Hepatocyte (in vitro differentiated cells): ENCODE data around the gene ZBTB25. TPM values are rescaled to one million over a fixed set of nuclear protein-coding genes. Genes with fewer than 3 reads are reported as not detected.
"Not testable (repeated sequence)": the region's sequence is repeated elsewhere in the genome, so short reads cannot be mapped to it uniquely, and the experiment has no call there.

Source experiments
- DNase-seq: peaks from one replicate; pipeline ENCODE4 v3.0.0-alpha.2; 2016; ENCODE audit warnings: low spot score
- H2AFZ ChIP-seq: fragments of 200-600 bp; sonication (generic); 2 replicates; pipeline ENCODE4 v1.6.0; 2016; ENCODE audit warnings: antibody characterized with exemption, mild to moderate bottlenecking
- H3K27ac ChIP-seq: fragments of 200-600 bp; sonication (generic); 2 replicates; pipeline ENCODE4 v1.5.1; 2016; ENCODE audit warnings: mild to moderate bottlenecking
- H3K27me3 ChIP-seq: fragments of 200-600 bp; sonication (generic); 2 replicates; pipeline ENCODE4 v1.6.1; 2016
- H3K36me3 ChIP-seq: fragments of 200-600 bp; sonication (generic); replicated peaks from 2 replicates; pipeline ENCODE4 v1.5.1; 2016; ENCODE audit warnings: low read depth; ENCODE audit not compliant: insufficient read depth
- H3K4me1 ChIP-seq: fragments of 200-600 bp; sonication (generic); 2 replicates; pipeline ENCODE4 v1.5.1; 2016; ENCODE audit warnings: mild to moderate bottlenecking, moderate library complexity; ENCODE audit not compliant: insufficient read depth
- H3K4me2 ChIP-seq: fragments of 200-600 bp; sonication (generic); 2 replicates; pipeline ENCODE4 v1.6.0; 2016
- H3K4me3 ChIP-seq: fragments of 200-600 bp; sonication (generic); 2 replicates; pipeline ENCODE4 v1.5.1; 2016; ENCODE audit warnings: mild to moderate bottlenecking
- H3K79me2 ChIP-seq: fragments of 200-600 bp; sonication (generic); 2 replicates; pipeline ENCODE4 v1.6.0; 2017; ENCODE audit warnings: mild to moderate bottlenecking
- H3K9me2 ChIP-seq: fragments of 200-600 bp; sonication (generic); replicated peaks from 2 replicates; pipeline ENCODE4 v1.6.0; 2017; ENCODE audit warnings: mild to moderate bottlenecking; ENCODE audit not compliant: insufficient read depth
- H3K9me3 ChIP-seq: fragments of 200-600 bp; sonication (generic); 2 replicates; pipeline ENCODE4 v1.5.1; 2016; ENCODE audit warnings: low read depth, mild to moderate bottlenecking
- H4K20me1 ChIP-seq: fragments of 200-600 bp; sonication (generic); 2 replicates; pipeline ENCODE4 v1.6.0; 2016; ENCODE audit warnings: mild to moderate bottlenecking; ENCODE audit not compliant: insufficient read depth, poor library complexity, severe bottlenecking
- CTCF ChIP-seq: fragments of 200-600 bp; sonication (generic); IDR thresholded peaks from 2 replicates; pipeline ENCODE4 v1.5.1; 2016; ENCODE audit warnings: antibody characterized with exemption, mild to moderate bottlenecking; ENCODE audit not compliant: poor library complexity
- EZH2 ChIP-seq: fragments of 200-600 bp; sonication (generic); IDR thresholded peaks from 2 replicates; pipeline ENCODE4 v1.6.1; 2016; ENCODE audit warnings: antibody characterized with exemption, mild to moderate bottlenecking, borderline replicate concordance
- EZH2phosphoT487 ChIP-seq: fragments of 200-600 bp; sonication (generic); IDR thresholded peaks from one replicate; pipeline ENCODE4 v1.6.1; 2018; ENCODE audit warnings: antibody characterized with exemption, mild to moderate bottlenecking, low read depth, moderate library complexity; ENCODE audit not compliant: unreplicated experiment, severe bottlenecking
- WGBS: methylation state at CpG from one replicate; pipeline ENCODE4 v1.1.6; 2016; ENCODE audit warnings: low lambda C conversion rate; ENCODE audit errors: missing lambda C conversion rate; 5-methylcytosine and 5-hydroxymethylcytosine counted together
- polyA plus RNA-seq: library from polyadenylated mRNA; unstranded; fragments of >200 nt; fragmentation: Nextera tagmentation; extraction: Ambion mirVana; gene quantifications from 2 replicates; pipeline ENCODE4 v1.2.1, GENCODE V29; 2016
- total RNA-seq: library from RNA; depleted of rRNA; stranded (reverse); fragments of >200 nt; gene quantifications from 2 replicates; pipeline ENCODE4 v1.2.3, GENCODE V29; 2014

The ZBTB25 gene
- total and polyA plus RNA-seq, 2 experiments from 2014 or later, result 7.0 to 8.4 TPM

- Histone ChIP-seq H3K79me2 (peaks cover 66% of the 10 kb centered on the region), H3K9me2 (no peaks in the 10 kb centered on the region), H3K27me3 (no peaks in the 10 kb centered on the region), H3K4me2 (no peak overlapping the region), H4K20me1 (peaks cover 34% of the 10 kb centered on the region), H3K4me3 (no peak overlapping the region), H3K36me3 (no peaks in the 10 kb centered on the region), H3K27ac (no peak overlapping the region), H2AFZ (no peak overlapping the region), H3K4me1 (no peaks in the 10 kb centered on the region), H3K9me3 (no peaks in the 10 kb centered on the region)
- no peak for DNase-seq
- 95% methylated on average over 9 of the region's 9 CpGs for WGBS
- TF ChIP-seq CTCF (no peak), EZH2phosphoT487 (no peak), EZH2 (no peak)
Observed at GRCh38 chr14:64522591-64523355, 19.1 kb upstream of the ZBTB25 start.

GRCh38 chr14:64520699-64521098 is 17.1 kb upstream of the ZBTB25 start:
- Histone ChIP-seq H3K4me2 (no peak overlapping the region), H3K79me2 (peaks cover 87% of the 10 kb centered on the region), H3K9me3 (no peaks in the 10 kb centered on the region), H3K4me3 (no peak overlapping the region), H3K36me3 (no peaks in the 10 kb centered on the region), H2AFZ (no peak overlapping the region), H4K20me1 (peaks cover 54% of the 10 kb centered on the region), H3K9me2 (no peaks in the 10 kb centered on the region), H3K4me1 (no peaks in the 10 kb centered on the region), H3K27ac (no peak overlapping the region), H3K27me3 (no peaks in the 10 kb centered on the region)
- DNase-seq, result no peak
- 93% methylated on average over 4 of the region's 4 CpGs for WGBS
- TF ChIP-seq EZH2 (no peak), EZH2phosphoT487 (no peak), CTCF (no peak)

- Histone ChIP-seq H2AFZ (no peak overlapping the region), H3K9me2 (no peaks in the 10 kb centered on the region), H3K27me3 (no peaks in the 10 kb centered on the region), H3K27ac (no peak overlapping the region), H3K9me3 (no peaks in the 10 kb centered on the region), H3K4me3 (no peak overlapping the region), H3K36me3 (no peaks in the 10 kb centered on the region), H3K4me1 (peaks cover 7% of the 10 kb centered on the region), H3K4me2 (no peak overlapping the region), H4K20me1 (peaks cover 79% of the 10 kb centered on the region), H3K79me2 (peaks cover 100% of the 10 kb centered on the region)
- 86% methylated on average over 4 of the region's 4 CpGs for WGBS
- TF ChIP-seq EZH2, result no peak
- TF ChIP-seq CTCF, result no peak
- no peak for TF ChIP-seq EZH2phosphoT487
- DNase-seq, result no peak
Observed at GRCh38 chr14:64518229-64518628, 14.6 kb upstream of the ZBTB25 start.

GRCh38 chr14:64517667-64518066 is 14.0 kb upstream of the ZBTB25 start:
- 93% methylated on average over 6 of the region's 6 CpGs for WGBS
- not testable (repeated sequence) for H3K27ac ChIP-seq, H3K4me1 ChIP-seq, H3K4me2 ChIP-seq, H3K9me2 ChIP-seq, H3K27me3 ChIP-seq, H3K36me3 ChIP-seq, H2AFZ ChIP-seq, DNase-seq, H3K4me3 ChIP-seq, H3K9me3 ChIP-seq
- H4K20me1 ChIP-seq, result peaks cover 84% of the 10 kb centered on the region
- peaks cover 100% of the 10 kb centered on the region for H3K79me2 ChIP-seq
